ENCODE measurements around the gene RASAL2.

Gene RASAL2

DNA sequence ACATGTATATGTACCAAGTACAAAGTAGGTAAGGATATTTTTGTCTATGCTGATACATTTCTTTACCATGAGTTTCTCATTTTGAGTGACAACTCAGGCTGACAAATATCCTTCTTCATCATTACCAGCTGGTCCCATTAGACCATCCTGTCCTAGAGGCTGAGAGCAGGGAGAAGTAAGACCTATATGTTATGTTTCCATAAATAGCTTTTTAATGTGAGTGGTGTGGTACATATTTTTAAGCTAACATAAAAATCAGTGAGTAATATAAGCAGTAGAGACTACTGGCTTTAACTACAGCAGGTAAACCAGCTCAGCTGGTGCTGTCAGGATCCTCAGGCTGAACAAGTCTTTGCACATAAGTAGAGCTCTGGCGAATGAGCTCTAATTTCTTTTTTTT, 340.5 kb downstream of the RASAL2 start:
- H3K4me3 ChIP-seq (ENCODE audit: low read length, poor library complexity, severe bottlenecking), result no peak overlapping the region
- no peaks in the 10 kb centered on the region for H3K9me2 ChIP-seq (replicated peaks; ENCODE audit: low read depth, low read length)
- no peaks in the 10 kb centered on the region for H4K20me1 ChIP-seq (ENCODE audit: insufficient read depth, low read length, poor library complexity, severe bottlenecking)
- no peaks in the 10 kb centered on the region for H3K4me1 ChIP-seq (ENCODE audit: insufficient read depth, low read length, poor library complexity, severe bottlenecking)
- H3K27me3 ChIP-seq (ENCODE audit: insufficient read depth, low read length, poor library complexity, severe bottlenecking), result no peaks in the 10 kb centered on the region
- H3K9me3 ChIP-seq (ENCODE audit: insufficient read depth, low read depth, low read length), result no peaks in the 10 kb centered on the region
- no peaks in the 10 kb centered on the region for H3K79me2 ChIP-seq (ENCODE audit: insufficient read depth, low read length)
- H3F3A ChIP-seq (ENCODE audit: low read depth), result no peaks in the 10 kb centered on the region
- H3K9ac ChIP-seq (ENCODE audit: low read depth, low read length, poor library complexity, severe bottlenecking), result no peak overlapping the region
- TF ChIP-seq, protein P1, sequence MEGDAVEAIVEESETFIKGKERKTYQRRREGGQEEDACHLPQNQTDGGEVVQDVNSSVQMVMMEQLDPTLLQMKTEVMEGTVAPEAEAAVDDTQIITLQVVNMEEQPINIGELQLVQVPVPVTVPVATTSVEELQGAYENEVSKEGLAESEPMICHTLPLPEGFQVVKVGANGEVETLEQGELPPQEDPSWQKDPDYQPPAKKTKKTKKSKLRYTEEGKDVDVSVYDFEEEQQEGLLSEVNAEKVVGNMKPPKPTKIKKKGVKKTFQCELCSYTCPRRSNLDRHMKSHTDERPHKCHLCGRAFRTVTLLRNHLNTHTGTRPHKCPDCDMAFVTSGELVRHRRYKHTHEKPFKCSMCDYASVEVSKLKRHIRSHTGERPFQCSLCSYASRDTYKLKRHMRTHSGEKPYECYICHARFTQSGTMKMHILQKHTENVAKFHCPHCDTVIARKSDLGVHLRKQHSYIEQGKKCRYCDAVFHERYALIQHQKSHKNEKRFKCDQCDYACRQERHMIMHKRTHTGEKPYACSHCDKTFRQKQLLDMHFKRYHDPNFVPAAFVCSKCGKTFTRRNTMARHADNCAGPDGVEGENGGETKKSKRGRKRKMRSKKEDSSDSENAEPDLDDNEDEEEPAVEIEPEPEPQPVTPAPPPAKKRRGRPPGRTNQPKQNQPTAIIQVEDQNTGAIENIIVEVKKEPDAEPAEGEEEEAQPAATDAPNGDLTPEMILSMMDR (conservative IDR thresholded peaks at IDR 0.05; ENCODE audit: low read length), result no peak
- TF ChIP-seq EZH2phosphoT487 (IDR thresholded peaks at IDR 0.05; ENCODE audit: borderline replicate concordance), result no peak
- no peak overlapping the region for H3K4me2 ChIP-seq (ENCODE audit: low read depth, low read length, poor library complexity, severe bottlenecking)
- no peaks in the 10 kb centered on the region for H3K36me3 ChIP-seq (ENCODE audit: insufficient read depth, low read length)
- H2AFZ ChIP-seq (ENCODE audit: low read length), result no peak overlapping the region

DNA sequence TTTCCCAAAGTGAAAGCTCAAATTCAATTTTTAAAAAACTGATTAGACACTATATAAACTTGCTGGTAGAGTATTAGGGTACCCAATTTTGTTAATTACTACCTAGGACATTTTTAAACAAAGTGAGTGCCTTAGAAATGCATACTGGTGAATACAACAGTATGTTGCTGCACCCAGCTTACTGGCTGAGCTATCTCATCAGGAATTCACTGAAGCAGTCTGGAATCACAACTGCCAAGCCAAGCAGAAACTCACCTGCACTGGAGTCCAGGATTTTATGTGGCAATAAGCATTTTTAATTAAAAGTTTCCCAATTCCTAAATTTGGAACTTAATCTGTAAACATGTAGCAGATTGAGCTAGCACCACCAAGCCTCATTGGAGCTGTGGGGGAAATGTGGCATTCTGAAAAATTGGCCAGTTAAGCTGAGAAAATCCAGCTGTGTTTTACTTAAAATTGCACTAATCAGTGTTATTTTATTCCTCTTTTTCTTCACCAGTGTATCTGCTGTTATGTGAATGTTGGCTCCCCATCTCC, 341.1 kb downstream of the RASAL2 start:
- H3K4me3 ChIP-seq (ENCODE audit: low read length, poor library complexity, severe bottlenecking), result no peak overlapping the region
- H3K27me3 ChIP-seq (ENCODE audit: insufficient read depth, low read length, poor library complexity, severe bottlenecking), result no peaks in the 10 kb centered on the region
- no peak overlapping the region for H2AFZ ChIP-seq (ENCODE audit: low read length)
- H3K36me3 ChIP-seq (ENCODE audit: insufficient read depth, low read length), result no peaks in the 10 kb centered on the region
- no peaks in the 10 kb centered on the region for H3K9me3 ChIP-seq (ENCODE audit: insufficient read depth, low read depth, low read length)
- TF ChIP-seq, protein P1 (conservative IDR thresholded peaks at IDR 0.05; ENCODE audit: low read length), result no peak
- no peak for TF ChIP-seq EZH2phosphoT487 (IDR thresholded peaks at IDR 0.05; ENCODE audit: borderline replicate concordance)
- H3K4me2 ChIP-seq (ENCODE audit: low read depth, low read length, poor library complexity, severe bottlenecking), result no peak overlapping the region
- no peaks in the 10 kb centered on the region for H3F3A ChIP-seq (ENCODE audit: low read depth)
- no peaks in the 10 kb centered on the region for H3K79me2 ChIP-seq (ENCODE audit: insufficient read depth, low read length)
- H3K4me1 ChIP-seq (ENCODE audit: insufficient read depth, low read length, poor library complexity, severe bottlenecking), result no peaks in the 10 kb centered on the region
- no peaks in the 10 kb centered on the region for H3K9me2 ChIP-seq (replicated peaks; ENCODE audit: low read depth, low read length)
- no peak overlapping the region for H3K9ac ChIP-seq (ENCODE audit: low read depth, low read length, poor library complexity, severe bottlenecking)
- no peaks in the 10 kb centered on the region for H4K20me1 ChIP-seq (ENCODE audit: insufficient read depth, low read length, poor library complexity, severe bottlenecking)

DNA sequence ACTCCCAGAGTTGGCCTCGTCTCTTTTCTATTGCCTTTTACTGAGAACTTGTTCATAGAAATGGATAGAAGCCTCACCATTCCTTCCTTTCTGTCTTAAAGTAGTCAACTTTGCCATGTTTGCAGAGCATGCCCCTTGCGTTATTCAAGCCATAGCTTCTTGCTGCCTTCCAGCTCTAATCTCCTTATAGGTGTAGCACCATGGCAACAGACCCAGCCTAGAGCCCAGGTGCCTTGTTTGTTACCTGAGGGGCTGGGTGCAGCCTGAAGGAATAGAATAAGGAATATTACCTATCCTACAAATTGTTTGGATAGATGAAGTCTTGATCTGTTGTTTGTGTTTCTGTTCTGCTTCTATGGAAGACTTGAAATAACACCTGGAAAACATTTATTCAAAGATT, 343.0 kb downstream of the RASAL2 start:
- no peaks in the 10 kb centered on the region for H4K20me1 ChIP-seq (ENCODE audit: insufficient read depth, low read length, poor library complexity, severe bottlenecking)
- H3K9me2 ChIP-seq (replicated peaks; ENCODE audit: low read depth, low read length), result no peaks in the 10 kb centered on the region
- no peaks in the 10 kb centered on the region for H3F3A ChIP-seq (ENCODE audit: low read depth)
- TF ChIP-seq, protein P1 (conservative IDR thresholded peaks at IDR 0.05; ENCODE audit: low read length), result no peak
- TF ChIP-seq EZH2phosphoT487 (IDR thresholded peaks at IDR 0.05; ENCODE audit: borderline replicate concordance), result no peak
- no peak overlapping the region for H3K9ac ChIP-seq (ENCODE audit: low read depth, low read length, poor library complexity, severe bottlenecking)
- no peak overlapping the region for H3K4me3 ChIP-seq (ENCODE audit: low read length, poor library complexity, severe bottlenecking)
- H3K4me1 ChIP-seq (ENCODE audit: insufficient read depth, low read length, poor library complexity, severe bottlenecking), result no peaks in the 10 kb centered on the region
- peaks cover 5% of the 10 kb centered on the region; the same call in 1 of the 2 replicates for H3K9me3 ChIP-seq (ENCODE audit: insufficient read depth, low read depth, low read length)
- no peaks in the 10 kb centered on the region for H3K79me2 ChIP-seq (ENCODE audit: insufficient read depth, low read length)
- H2AFZ ChIP-seq (ENCODE audit: low read length), result no peak overlapping the region
- no peaks in the 10 kb centered on the region for H3K36me3 ChIP-seq (ENCODE audit: insufficient read depth, low read length)
- H3K27me3 ChIP-seq (ENCODE audit: insufficient read depth, low read length, poor library complexity, severe bottlenecking), result no peaks in the 10 kb centered on the region
- no peak overlapping the region for H3K4me2 ChIP-seq (ENCODE audit: low read depth, low read length, poor library complexity, severe bottlenecking)

All from Loucy (cell line).